ENCODE results near the gene GPX4.

Gene GPX4

GRCh38 chr19:1130771-1131717 is 27.2 kb downstream of the GPX4 start:
- no peak for DNase-seq (ENCODE audit: low read depth, low spot score)

- DNase-seq (ENCODE audit: low read depth, low spot score), result no peak
Observed at GRCh38 chr19:1131718-1132551, 28.1 kb downstream of the GPX4 start.

- no peak for DNase-seq (ENCODE audit: low read depth, low spot score)
Observed at GRCh38 chr19:1132552-1133383, 29.0 kb downstream of the GPX4 start.

GRCh38 chr19:1133471-1133929 is 29.7 kb downstream of the GPX4 start:
- DNase-seq (ENCODE audit: low read depth, low spot score), result no peak

- no peak for DNase-seq (ENCODE audit: low read depth, low spot score)
Observed at GRCh38 chr19:1134431-1134830, 30.6 kb downstream of the GPX4 start.

GRCh38 chr19:1135454-1135853 is 31.7 kb downstream of the GPX4 start:
- no peak for DNase-seq (ENCODE audit: low read depth, low spot score)

- no peak for DNase-seq (ENCODE audit: low read depth, low spot score)
Observed at GRCh38 chr19:1136201-1136600, 32.4 kb downstream of the GPX4 start.

GRCh38 chr19:1136621-1137317 is 33.0 kb downstream of the GPX4 start:
- DNase-seq (ENCODE audit: low read depth, low spot score), result no peak

GRCh38 chr19:1138121-1138520 is 34.3 kb downstream of the GPX4 start:
- DNase-seq (ENCODE audit: low read depth, low spot score), result no peak

GRCh38 chr19:1139126-1139525 is 35.3 kb downstream of the GPX4 start:
- no peak for DNase-seq (ENCODE audit: low read depth, low spot score)

GRCh38 chr19:1140272-1141027 is 36.7 kb downstream of the GPX4 start:
- DNase-seq (ENCODE audit: low read depth, low spot score), result no peak

- no peak for DNase-seq (ENCODE audit: low read depth, low spot score)
Observed at GRCh38 chr19:1141944-1142343, 38.1 kb downstream of the GPX4 start.

GRCh38 chr19:1143828-1144399 is 40.1 kb downstream of the GPX4 start:
- no peak for DNase-seq (ENCODE audit: low read depth, low spot score)

- DNase-seq (ENCODE audit: low read depth, low spot score), result no peak
Observed at GRCh38 chr19:1144741-1145140, 40.9 kb downstream of the GPX4 start.

GRCh38 chr19:1145635-1146411 is 42.0 kb downstream of the GPX4 start:
- DNase-seq (ENCODE audit: low read depth, low spot score), result no peak

- no peak for DNase-seq (ENCODE audit: low read depth, low spot score)
Observed at GRCh38 chr19:1146412-1146699, 42.6 kb downstream of the GPX4 start.

- no peak for DNase-seq (ENCODE audit: low read depth, low spot score)
Observed at GRCh38 chr19:1146858-1147780, 43.3 kb downstream of the GPX4 start.

- DNase-seq (ENCODE audit: low read depth, low spot score), result no peak
Observed at GRCh38 chr19:1147934-1148549, 44.2 kb downstream of the GPX4 start.

All from brain pericyte (primary cell).